Pancreas (tissue), 10 donors: Measurements from ENCODE around the gene EFHD2. TPM values are rescaled to one million over a fixed set of nuclear protein-coding genes. Genes with fewer than 3 reads are reported as not detected.
A peak's percentile ranks its signal among the peaks of the same experiment; 100 is the strongest.

ENCODE experiments used
- ATAC-seq, 4 donors: fragments of 200-7000 bp; cut with Tn5 transposase; one replicate each; pipeline versions ENCODE4 v1.8.0 to v1.9.1; 2020; ENCODE audit warnings: mild to moderate bottlenecking in 4 of 4, moderate library complexity in 4 of 4
- DNase-seq, 6 donors: peaks; one replicate each; pipeline ENCODE4 v3.0.0-alpha.2; 2020
- FAIRE-seq: peaks from 2 replicates; lab custom pipeline; 2012; peaks lifted over from hg19 to GRCh38; lab: Jason Lieb, UNC
- H3K27ac ChIP-seq, 4 donors: fragments of 200-600 bp; sonication (generic); 1 replicate in 3 of 4; 2 replicates in 1 of 4; pipeline versions ENCODE4 v1.5.0 to v1.8.0; 2020
- H3K27me3 ChIP-seq, 4 donors: fragments of 200-600 bp; one replicate each; pipeline ENCODE4 v1.8.0; 2021
- H3K36me3 ChIP-seq, 3 donors: fragments of 200-600 bp; sonication (generic) in 1 of 3; one replicate each; pipeline versions ENCODE4 v1.5.0 to v1.8.0; 2020 to 2021
- H3K4me1 ChIP-seq, 3 donors: fragments of 200-600 bp; one replicate each; pipeline ENCODE4 v1.8.0; 2021
- H3K4me3 ChIP-seq, 4 donors: fragments of 200-600 bp; sonication (generic) in 2 of 4; one replicate each; pipeline versions ENCODE4 v1.5.0 to v1.8.0; 2020 to 2021
- H3K9me3 ChIP-seq, 4 donors: fragments of 200-600 bp; one replicate each; pipeline ENCODE4 v1.8.0; 2021
- WGBS, 2 donors: extraction: QIAGEN DNeasy Blood & Tissue Kit; methylation state at CpG; one replicate each; pipeline ENCODE4 v1.1.7; 2013; 5-methylcytosine and 5-hydroxymethylcytosine counted together
- intact Hi-C, 3 donors: fragments of 100-400 bp; cut with DNase I; formaldehyde crosslinking; loops; one replicate each; pipeline versions ENCODE4 v1.11.1 to v1.14.2; 2022
- polyA plus RNA-seq, 2 donors: library from polyadenylated mRNA; stranded (reverse); fragments of 200-250 nt; gene quantifications; one replicate each; pipeline ENCODE4 v1.2.3, GENCODE V29; 2013
- total RNA-seq, 6 donors: library from RNA; stranded (reverse); fragmentation: NEBNext Ultra II Directional in 4 of 6; extraction: Animal tissue kit (Norgen Biotek cat#: 25700) in 4 of 6; gene quantifications; one replicate each; pipeline versions ENCODE4 v1.2.1 to v1.2.4, GENCODE V29; 2021 to 2023
- TF ChIP-seq, protein P1 (sequence below), 4 donors: fragments of 200-600 bp; sonication (generic) in 3 of 4; IDR thresholded peaks; one replicate each; pipeline versions ENCODE4 v1.5.0 to v1.8.0; 2021; ENCODE audit warnings: antibody characterized with exemption in 4 of 4
- donor health status: healthy with polysubstance abuse.
- donor health status: DM: no; HTN: no; CAD: no; lungs with moderate emphysema.
- donor health status: DM: no; HTN: no; CAD: no.
- donor health status: control.
- donor health status: control.
- donor health status: Bipolar disorder and iron deficiency.
- donor health status: DM: yes; HTN: yes; CAD: no.
- donor health status: DM: no; HTN: no; CAD: no.
- donor health status: DM: no; HTN: no; CAD: no.
- donor health status: DM: yes; HTN: yes; CAD: no.

Gene EFHD2
- total and polyA plus RNA-seq, 8 donors = 30.5 to 47.4 (median 38.8) TPM

DNA sequence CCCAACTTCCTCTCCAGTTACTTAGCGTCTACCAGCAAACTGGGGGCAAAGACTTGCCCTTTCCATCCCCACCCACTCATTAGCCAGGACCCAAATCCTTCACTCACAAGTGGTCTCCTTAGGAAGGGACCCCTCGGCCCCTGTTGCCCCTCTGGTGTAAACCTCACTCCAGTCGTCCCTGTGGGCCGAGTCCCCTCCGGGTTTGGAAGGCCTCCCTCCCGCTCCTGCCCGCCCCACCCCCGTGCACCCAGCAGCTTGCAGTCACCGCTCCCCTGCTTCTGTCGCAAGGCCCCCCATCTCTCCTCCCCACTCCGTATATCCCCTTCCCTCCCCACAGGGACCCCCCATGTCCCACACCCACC, 1.2 kb downstream of the EFHD2 start:
- 28 to 32% methylated on average over 11 of the region's 11 CpGs for WGBS, 2 donors
- H3K36me3 ChIP-seq = no peaks in the 10 kb centered on the region
- DNase-seq (peak in 2 of 6 donors; percentile 22 to 75), FAIRE-seq (no peak), ATAC-seq (no peak)
- H3K4me3 ChIP-seq = peak overlapping the region; percentile 82 to 93 (median 89)
- no peaks in the 10 kb centered on the region for H3K27me3 ChIP-seq
- peak overlapping the region in 3 of 4 donors; percentile 65 to 68 (median 65) for H3K27ac ChIP-seq
- peaks cover 2 to 15% (median 11%) of the 10 kb centered on the region in 3 donors for H3K4me1 ChIP-seq
- intact Hi-C loops = loop anchor here in 1 of 3 donors (5.0 kb wide), 1 partner anchor 84 kb away; no protein-coding TSS in a partner anchor
- H3K9me3 ChIP-seq = no peaks in the 10 kb centered on the region
- TF ChIP-seq, protein P1, sequence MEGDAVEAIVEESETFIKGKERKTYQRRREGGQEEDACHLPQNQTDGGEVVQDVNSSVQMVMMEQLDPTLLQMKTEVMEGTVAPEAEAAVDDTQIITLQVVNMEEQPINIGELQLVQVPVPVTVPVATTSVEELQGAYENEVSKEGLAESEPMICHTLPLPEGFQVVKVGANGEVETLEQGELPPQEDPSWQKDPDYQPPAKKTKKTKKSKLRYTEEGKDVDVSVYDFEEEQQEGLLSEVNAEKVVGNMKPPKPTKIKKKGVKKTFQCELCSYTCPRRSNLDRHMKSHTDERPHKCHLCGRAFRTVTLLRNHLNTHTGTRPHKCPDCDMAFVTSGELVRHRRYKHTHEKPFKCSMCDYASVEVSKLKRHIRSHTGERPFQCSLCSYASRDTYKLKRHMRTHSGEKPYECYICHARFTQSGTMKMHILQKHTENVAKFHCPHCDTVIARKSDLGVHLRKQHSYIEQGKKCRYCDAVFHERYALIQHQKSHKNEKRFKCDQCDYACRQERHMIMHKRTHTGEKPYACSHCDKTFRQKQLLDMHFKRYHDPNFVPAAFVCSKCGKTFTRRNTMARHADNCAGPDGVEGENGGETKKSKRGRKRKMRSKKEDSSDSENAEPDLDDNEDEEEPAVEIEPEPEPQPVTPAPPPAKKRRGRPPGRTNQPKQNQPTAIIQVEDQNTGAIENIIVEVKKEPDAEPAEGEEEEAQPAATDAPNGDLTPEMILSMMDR (IDR thresholded peaks at IDR 0.05) = no peak

DNA sequence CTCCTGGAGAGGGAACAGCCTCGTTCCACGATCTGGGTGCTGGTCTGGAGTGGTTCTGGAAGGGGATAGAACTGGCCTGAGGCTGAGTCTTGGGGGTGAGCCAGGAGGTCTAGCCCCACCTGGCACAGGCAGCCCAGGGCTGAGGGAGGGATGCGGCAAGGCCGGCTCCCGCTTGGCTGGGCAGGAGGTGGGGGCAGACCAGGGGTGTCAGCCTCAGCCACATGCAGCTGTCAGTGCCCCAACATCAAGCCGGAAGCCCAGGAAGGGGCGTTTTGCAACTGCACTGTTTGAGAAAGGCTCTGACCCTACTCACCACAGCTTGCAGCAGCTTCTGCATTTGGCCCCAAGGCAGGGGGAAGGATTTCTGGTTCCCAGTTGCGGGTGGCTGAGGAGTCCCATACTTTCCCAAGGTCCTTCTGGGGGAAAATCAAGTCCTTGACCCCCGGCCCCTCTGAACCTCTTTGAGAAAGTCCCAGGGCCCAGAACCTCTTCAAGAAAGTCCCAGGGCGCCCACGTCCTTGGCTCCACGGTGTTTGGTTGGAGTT, 2.0 kb downstream of the EFHD2 start:
- ATAC-seq (peak; percentile 3 to 31 (median 10)), FAIRE-seq (no peak), DNase-seq (peak in 4 of 6 donors; percentile 45 to 82 (median 58))
- Histone ChIP-seq H3K36me3 (no peaks in the 10 kb centered on the region), H3K27ac (peak overlapping the region; percentile 22 to 65 (median 61)), H3K4me3 (peak overlapping the region in 3 of 4 donors; percentile 82 to 93 (median 87)), H3K27me3 (no peaks in the 10 kb centered on the region), H3K4me1 (peaks cover 4 to 23% (median 14%) of the 10 kb centered on the region in 3 donors), H3K9me3 (no peaks in the 10 kb centered on the region)
- WGBS, 2 donors = 32 to 41% methylated on average over 12 of the region's 12 CpGs
- TF ChIP-seq, protein P1 (IDR thresholded peaks at IDR 0.05) = no peak
- intact Hi-C loops = loop anchor here in 1 of 3 donors (5.0 kb wide), 1 partner anchor 84 kb away; no protein-coding TSS in a partner anchor

DNA sequence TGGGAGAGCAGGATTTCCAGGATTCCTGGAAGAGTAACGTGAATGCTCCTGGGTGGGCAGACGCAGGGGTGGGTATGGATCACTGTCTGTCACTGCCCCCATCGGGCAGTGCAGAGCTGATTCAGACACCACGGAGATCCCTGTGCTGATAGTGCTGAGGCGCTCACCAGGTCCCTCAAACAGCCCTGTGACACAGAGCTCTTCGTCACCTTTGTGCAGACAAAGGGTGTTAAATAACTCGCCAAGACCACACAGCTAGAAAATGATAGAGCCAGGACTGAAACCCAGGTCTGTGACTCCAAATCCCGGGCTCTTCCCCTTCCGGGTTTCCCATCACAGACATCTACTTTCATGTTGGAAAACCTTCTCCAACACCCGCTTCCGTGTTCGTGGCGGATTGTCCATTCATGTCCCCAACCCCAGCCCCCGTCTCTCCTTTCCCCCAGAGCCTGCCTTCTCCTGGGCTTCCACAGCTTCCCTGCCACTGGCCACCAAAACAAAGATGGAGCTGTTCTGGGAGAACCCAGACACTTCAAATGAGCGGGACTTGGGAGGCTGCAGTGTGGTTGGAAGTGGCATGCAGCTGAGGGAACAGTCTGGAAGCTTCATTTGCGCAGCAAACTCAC, 2.6 kb downstream of the EFHD2 start:
- Histone ChIP-seq H3K27ac (peak overlapping the region; percentile 22 to 65 (median 61)), H3K9me3 (no peaks in the 10 kb centered on the region), H3K27me3 (no peaks in the 10 kb centered on the region), H3K4me1 (peaks cover 4 to 30% (median 14%) of the 10 kb centered on the region in 3 donors), H3K36me3 (no peaks in the 10 kb centered on the region), H3K4me3 (peak overlapping the region in 2 of 4 donors; percentile 87 to 93)
- no peak for FAIRE-seq
- no peak for ATAC-seq
- TF ChIP-seq, protein P1 (IDR thresholded peaks at IDR 0.05) = no peak
- DNase-seq = peak in 1 of 6 donors; percentile 26
- 33 to 41% methylated on average over 16 of the region's 16 CpGs for WGBS, 2 donors
- intact Hi-C loops = loop anchor here in 1 of 3 donors (5.0 kb wide), 1 partner anchor 85 kb away; no protein-coding TSS in a partner anchor

DNA sequence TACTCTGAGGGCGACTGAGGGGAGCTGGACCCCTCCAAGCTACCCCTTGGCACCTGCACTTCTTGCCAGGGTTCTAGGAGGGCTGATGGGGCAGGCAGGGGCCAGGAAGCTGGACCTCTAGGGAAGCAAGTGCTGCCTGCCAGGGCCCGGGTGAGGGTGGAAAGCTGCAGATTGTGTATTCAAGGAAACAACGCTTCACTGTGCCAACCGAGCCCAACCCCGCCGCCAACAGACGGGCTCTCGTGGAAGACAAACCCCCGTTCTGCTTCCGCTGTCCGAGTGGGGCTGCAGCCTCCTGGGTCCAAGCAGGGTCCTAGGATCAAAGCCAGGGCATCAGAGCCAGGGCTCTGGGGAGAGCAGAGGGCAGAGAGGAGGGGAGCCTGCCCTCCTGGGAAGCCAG, 3.2 kb downstream of the EFHD2 start:
- H3K4me1 ChIP-seq = peaks cover 4 to 35% (median 14%) of the 10 kb centered on the region in 3 donors

More for the DNA sequence above, 3.2 kb downstream of the EFHD2 start:
- ATAC-seq (peak; percentile 21 to 34 (median 30)), FAIRE-seq (no peak), DNase-seq (peak in 5 of 6 donors; percentile 50 to 86 (median 67))
- Histone ChIP-seq H3K27ac (peak overlapping the region in 3 of 4 donors; percentile 57 to 65 (median 65)), H3K27me3 (no peaks in the 10 kb centered on the region), H3K9me3 (no peaks in the 10 kb centered on the region), H3K36me3 (no peaks in the 10 kb centered on the region), H3K4me3 (peak overlapping the region in 2 of 4 donors; percentile 10 to 87)
- WGBS, 2 donors = 30 to 36% methylated on average over 11 of the region's 11 CpGs
- TF ChIP-seq, protein P1 (IDR thresholded peaks at IDR 0.05) = no peak
- intact Hi-C loops = loop anchor here in 1 of 3 donors (5.0 kb wide), 1 partner anchor 86 kb away; no protein-coding TSS in a partner anchor
